ENCODE measurements around the gene LTBP2. TPM values are rescaled to one million over a fixed set of nuclear protein-coding genes. Genes with fewer than 3 reads are reported as not detected.

Gene LTBP2
- total RNA-seq, 1 donor from 2014 or later = 1.9 TPM

GRCh38 chr14:74490486-74490885 lies 121.6 kb downstream of the LTBP2 start:
- no peaks in the 10 kb centered on the region for H3K36me3 Mint-ChIP-seq (ENCODE audit: low read depth, unreplicated experiment)
- peaks cover 2% of the 10 kb centered on the region for H3K27me3 Mint-ChIP-seq (ENCODE audit: unreplicated experiment)
- H3K9me3 Mint-ChIP-seq (ENCODE audit: unreplicated experiment) = no peaks in the 10 kb centered on the region
- peaks cover 12% of the 10 kb centered on the region for H3K4me1 Mint-ChIP-seq (ENCODE audit: unreplicated experiment)
- TF ChIP-seq CTCF (IDR thresholded peaks at IDR 0.05; ENCODE audit: unreplicated experiment) = no peak
- DNase-seq (ENCODE audit: low spot score) = no peak
- H3K4me3 Mint-ChIP-seq (ENCODE audit: unreplicated experiment) = no peak overlapping the region
- H3K27ac Mint-ChIP-seq (ENCODE audit: unreplicated experiment) = no peak overlapping the region

DNA sequence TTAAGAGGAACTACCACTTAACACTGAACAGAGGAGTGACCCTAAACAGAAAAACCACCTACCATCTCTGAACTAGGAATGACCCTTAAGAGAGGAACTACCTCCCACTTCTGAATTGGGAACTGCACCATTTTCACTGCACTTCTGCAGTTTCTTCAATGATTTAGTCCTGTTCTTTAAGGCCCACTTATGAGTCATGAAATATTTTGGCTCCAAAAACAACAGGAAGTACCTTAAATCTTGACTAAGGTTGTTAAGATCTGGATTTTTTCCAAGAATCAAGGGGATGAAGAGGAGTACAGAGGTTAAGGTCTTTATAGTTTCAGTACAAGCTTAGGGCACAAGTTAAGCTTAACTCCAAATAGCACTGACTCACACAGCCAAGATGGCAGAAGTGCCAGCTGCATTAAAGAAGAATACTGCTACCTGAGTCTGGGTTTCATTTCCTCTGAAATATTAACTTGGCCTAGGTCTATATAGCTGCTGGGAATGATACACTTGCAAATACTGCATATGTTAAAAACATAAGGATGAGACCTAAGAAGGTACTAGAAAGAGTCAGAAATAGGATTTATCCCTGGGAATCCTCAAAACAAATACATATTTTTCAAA lies 123.1 kb downstream of the LTBP2 start:
- H3K27ac Mint-ChIP-seq (ENCODE audit: unreplicated experiment) = no peak overlapping the region
- DNase-seq (ENCODE audit: low spot score) = no peak

DNA sequence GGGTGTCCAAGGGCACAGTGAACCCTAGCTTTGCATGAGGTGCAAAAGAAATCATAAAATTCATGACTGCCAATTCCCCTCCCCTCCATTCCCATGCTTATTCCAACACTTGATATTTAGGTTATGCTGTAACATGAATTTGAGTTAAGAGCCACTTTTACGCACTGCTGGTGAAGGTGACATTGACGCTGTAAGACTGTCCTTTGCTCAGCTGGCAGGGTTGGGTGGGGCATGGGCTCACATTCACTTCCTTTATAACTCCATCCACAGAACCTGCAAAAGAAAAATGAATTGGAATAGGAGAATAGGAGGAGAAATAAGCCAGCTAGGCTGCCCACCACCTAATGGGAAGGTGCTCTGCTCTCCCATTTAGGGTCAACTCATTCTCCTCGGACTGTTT lies 125.9 kb downstream of the LTBP2 start:
- no peak for DNase-seq (ENCODE audit: low spot score)
- peaks cover 5% of the 10 kb centered on the region for H3K4me1 Mint-ChIP-seq (ENCODE audit: unreplicated experiment)
- H3K9me3 Mint-ChIP-seq (ENCODE audit: unreplicated experiment) = no peaks in the 10 kb centered on the region
- no peak overlapping the region for H3K4me3 Mint-ChIP-seq (ENCODE audit: unreplicated experiment)
- H3K27ac Mint-ChIP-seq (ENCODE audit: unreplicated experiment) = no peak overlapping the region
- peaks cover 2% of the 10 kb centered on the region for H3K27me3 Mint-ChIP-seq (ENCODE audit: unreplicated experiment)
- H3K36me3 Mint-ChIP-seq (ENCODE audit: low read depth, unreplicated experiment) = no peaks in the 10 kb centered on the region
- no peak for TF ChIP-seq CTCF (IDR thresholded peaks at IDR 0.05; ENCODE audit: unreplicated experiment)

More for the DNA sequence above, 123.1 kb downstream of the LTBP2 start:
- TF ChIP-seq CTCF (IDR thresholded peaks at IDR 0.05; ENCODE audit: unreplicated experiment) = no peak
- Mint-ChIP-seq H3K4me3 (ENCODE audit: unreplicated experiment) (no peak overlapping the region), H3K9me3 (ENCODE audit: unreplicated experiment) (no peaks in the 10 kb centered on the region), H3K36me3 (ENCODE audit: low read depth, unreplicated experiment) (no peaks in the 10 kb centered on the region), H3K27me3 (ENCODE audit: unreplicated experiment) (peaks cover 2% of the 10 kb centered on the region), H3K4me1 (ENCODE audit: unreplicated experiment) (peaks cover 5% of the 10 kb centered on the region)

DNA sequence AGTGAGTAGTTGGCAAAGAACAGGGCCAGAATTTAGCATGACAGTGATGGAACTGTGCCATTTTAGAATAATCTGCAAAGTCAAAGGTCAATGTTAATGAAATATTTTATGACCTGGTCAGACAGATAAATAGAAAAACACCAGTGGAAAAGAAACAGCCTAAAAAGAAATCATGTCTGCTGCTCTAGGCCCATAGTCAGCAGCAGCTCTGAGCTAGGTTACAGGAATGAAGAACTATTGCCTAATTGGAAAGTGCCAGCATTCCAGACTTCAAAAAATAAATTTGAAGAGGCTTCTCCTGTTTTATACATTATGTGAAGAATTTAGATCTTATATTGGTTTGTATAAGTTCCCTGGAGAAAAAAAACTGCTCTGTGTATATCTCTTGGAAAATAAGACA lies 128.7 kb downstream of the LTBP2 start:
- Mint-ChIP-seq H3K4me3 (ENCODE audit: unreplicated experiment) (no peak overlapping the region), H3K9me3 (ENCODE audit: unreplicated experiment) (no peaks in the 10 kb centered on the region), H3K4me1 (ENCODE audit: unreplicated experiment) (peaks cover 8% of the 10 kb centered on the region), H3K27ac (ENCODE audit: unreplicated experiment) (no peak overlapping the region), H3K36me3 (ENCODE audit: low read depth, unreplicated experiment) (peaks cover 6% of the 10 kb centered on the region), H3K27me3 (ENCODE audit: unreplicated experiment) (no peaks in the 10 kb centered on the region)
- DNase-seq (ENCODE audit: low spot score) = no peak
- TF ChIP-seq CTCF (IDR thresholded peaks at IDR 0.05; ENCODE audit: unreplicated experiment) = no peak

- no peaks in the 10 kb centered on the region for H3K9me3 Mint-ChIP-seq (ENCODE audit: unreplicated experiment)
- no peak for TF ChIP-seq CTCF (IDR thresholded peaks at IDR 0.05; ENCODE audit: unreplicated experiment)
- peaks cover 6% of the 10 kb centered on the region for H3K36me3 Mint-ChIP-seq (ENCODE audit: low read depth, unreplicated experiment)
- no peaks in the 10 kb centered on the region for H3K27me3 Mint-ChIP-seq (ENCODE audit: unreplicated experiment)
- DNase-seq (ENCODE audit: low spot score) = no peak
- H3K4me1 Mint-ChIP-seq (ENCODE audit: unreplicated experiment) = peaks cover 8% of the 10 kb centered on the region
- no peak overlapping the region for H3K4me3 Mint-ChIP-seq (ENCODE audit: unreplicated experiment)
- no peak overlapping the region for H3K27ac Mint-ChIP-seq (ENCODE audit: unreplicated experiment)
These were observed 129.5 kb downstream of the LTBP2 start for GRCh38 chr14:74482571-74482970.
